ENCODE results near the gene SPRR2A. TPM values are rescaled to one million over a fixed set of nuclear protein-coding genes. Genes with fewer than 3 reads are reported as not detected.
A peak's percentile ranks its signal among the peaks of the same experiment; 100 is the strongest.
"Not testable (repeated sequence)": the region's sequence is repeated elsewhere in the genome, so short reads cannot be mapped to it uniquely, and the experiment has no call there.

Gene SPRR2A
- total and polyA plus RNA-seq, 2 donors from 2014 or later = 0.60 TPM; not detected in 1

DNA sequence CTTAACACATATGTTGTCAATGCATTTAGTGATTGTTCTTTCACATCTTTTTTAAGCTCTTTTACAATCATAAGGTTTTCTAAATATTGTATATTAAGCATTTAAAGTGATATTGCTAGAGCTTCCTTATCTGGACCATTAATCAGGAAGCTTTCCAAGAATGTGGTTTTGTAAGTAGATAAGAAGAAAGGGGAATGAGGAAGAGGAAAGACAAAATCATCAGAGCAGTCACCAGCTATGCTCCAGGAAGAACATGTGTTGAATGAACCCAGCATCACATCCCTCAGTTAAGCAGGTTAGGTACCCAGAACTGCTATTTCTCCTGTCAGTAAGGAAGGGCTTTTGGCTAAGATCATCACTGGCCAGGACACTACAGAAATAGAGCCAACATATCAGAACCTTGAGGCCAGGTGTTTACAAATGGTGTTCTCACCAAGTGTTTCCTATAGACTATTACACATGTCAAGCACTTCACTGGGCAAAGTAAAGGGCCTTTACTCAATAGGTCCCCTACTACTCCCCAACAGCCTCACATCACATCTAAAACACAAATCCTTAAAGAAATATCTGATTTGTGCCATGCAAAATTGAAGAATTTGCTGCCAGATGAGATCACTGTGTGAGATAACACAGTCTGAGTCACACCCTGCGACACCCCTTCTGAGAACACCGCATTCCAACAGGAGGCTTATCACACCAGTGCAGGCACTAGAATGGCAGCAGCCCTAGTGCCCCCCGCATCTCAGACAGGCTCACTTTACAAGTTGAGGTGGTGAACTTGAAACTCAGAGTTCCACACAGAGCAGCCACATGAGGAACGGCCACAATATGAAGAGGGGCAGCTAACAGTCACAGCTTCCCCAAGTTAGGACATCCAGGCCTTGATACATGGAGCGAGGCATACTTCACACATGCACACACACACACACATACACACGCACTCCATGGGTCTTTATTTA lies 1.8 kb upstream of the SPRR2A start:
- Histone ChIP-seq H3K27ac (ENCODE audit: low read depth in 2 of 2, low read length in 2 of 2) (no peak overlapping the region), H3K4me3 (ENCODE audit: low read length in 3 of 3) (no peak overlapping the region), H3K27me3 (ENCODE audit: control insufficient read depth, insufficient read depth, low read length) (no peaks in the 10 kb centered on the region), H3K36me3 (ENCODE audit: control insufficient read depth in 2 of 3, insufficient read depth in 3 of 3, low read length in 3 of 3) (no peaks in the 10 kb centered on the region), H3K9ac (ENCODE audit: low read length in 3 of 3) (no peak overlapping the region), H3K9me3 (ENCODE audit: control insufficient read depth in 2 of 3, insufficient read depth in 1 of 3, low read length in 3 of 3) (no peaks in the 10 kb centered on the region), H3K4me1 (ENCODE audit: control insufficient read depth in 2 of 3, insufficient read depth in 2 of 3, low read depth in 1 of 3, low read length in 3 of 3) (no peaks in the 10 kb centered on the region)
- intact Hi-C loops (cut with DNase I) = no loop called here
- DNase-seq (no peak), FAIRE-seq (no peak)
- TF ChIP-seq CTCF (IDR thresholded peaks at IDR 0.05; ENCODE audit: borderline replicate concordance, extremely low read depth, insufficient read depth) = no peak

GRCh38 chr1:153058154-153058553 lies 842 bp upstream of the SPRR2A start:
- Histone ChIP-seq H3K27me3 (ENCODE audit: control insufficient read depth, insufficient read depth, low read length) (no peaks in the 10 kb centered on the region), H3K4me1 (ENCODE audit: control insufficient read depth in 2 of 3, insufficient read depth in 2 of 3, low read depth in 1 of 3, low read length in 3 of 3) (no peaks in the 10 kb centered on the region), H3K36me3 (ENCODE audit: control insufficient read depth in 2 of 3, insufficient read depth in 3 of 3, low read length in 3 of 3) (no peaks in the 10 kb centered on the region), H3K27ac (ENCODE audit: low read depth in 2 of 2, low read length in 2 of 2) (no peak overlapping the region), H3K4me3 (ENCODE audit: low read length in 3 of 3) (no peak overlapping the region), H3K9me3 (ENCODE audit: control insufficient read depth in 2 of 3, insufficient read depth in 1 of 3, low read length in 3 of 3) (no peaks in the 10 kb centered on the region), H3K9ac (ENCODE audit: low read length in 3 of 3) (no peak overlapping the region)
- FAIRE-seq (no peak), DNase-seq (no peak)
- intact Hi-C loops (cut with DNase I) = no loop called here
- TF ChIP-seq CTCF (IDR thresholded peaks at IDR 0.05; ENCODE audit: borderline replicate concordance, extremely low read depth, insufficient read depth) = no peak

DNA sequence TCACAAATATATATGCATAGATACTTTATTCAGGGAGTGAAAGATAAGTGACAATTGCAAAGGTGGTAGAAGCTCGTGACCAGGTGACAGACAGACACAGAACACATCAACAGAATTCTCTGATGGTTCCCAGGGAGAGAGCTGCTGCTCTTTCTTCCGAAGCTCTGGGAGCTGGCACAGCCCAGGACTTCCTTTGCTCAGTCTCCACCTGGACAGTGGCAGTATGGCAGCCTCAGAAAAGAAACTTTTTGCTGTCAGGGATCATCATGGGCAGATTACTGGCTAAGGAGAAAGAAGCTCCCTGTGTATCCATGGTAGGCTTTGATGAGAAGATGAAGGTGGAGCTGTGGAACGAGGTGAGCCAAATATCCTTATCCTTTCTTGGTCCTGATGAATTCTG lies 1.2 kb downstream of the SPRR2A start:
- H3K27me3 ChIP-seq (ENCODE audit: control insufficient read depth, insufficient read depth, low read length); H3K9ac ChIP-seq (ENCODE audit: low read length in 3 of 3); intact Hi-C loops (cut with DNase I); FAIRE-seq; H3K36me3 ChIP-seq (ENCODE audit: control insufficient read depth in 2 of 3, insufficient read depth in 3 of 3, low read length in 3 of 3); DNase-seq; H3K4me3 ChIP-seq (ENCODE audit: low read length in 3 of 3); H3K9me3 ChIP-seq (ENCODE audit: control insufficient read depth in 2 of 3, insufficient read depth in 1 of 3, low read length in 3 of 3); H3K27ac ChIP-seq (ENCODE audit: low read depth in 2 of 2, low read length in 2 of 2); H3K4me1 ChIP-seq (ENCODE audit: control insufficient read depth in 2 of 3, insufficient read depth in 2 of 3, low read depth in 1 of 3, low read length in 3 of 3): not testable (repeated sequence)

GRCh38 chr1:153049211-153049610 lies 8.1 kb downstream of the SPRR2A start:
- H3K9me3 ChIP-seq (ENCODE audit: control insufficient read depth in 2 of 3, insufficient read depth in 1 of 3, low read length in 3 of 3) = no peaks in the 10 kb centered on the region
- no peaks in the 10 kb centered on the region for H3K27me3 ChIP-seq (ENCODE audit: control insufficient read depth, insufficient read depth, low read length)
- no peak overlapping the region for H3K4me3 ChIP-seq (ENCODE audit: low read length in 3 of 3)
- intact Hi-C loops (cut with DNase I) = no loop called here
- H3K36me3 ChIP-seq (ENCODE audit: control insufficient read depth in 2 of 3, insufficient read depth in 3 of 3, low read length in 3 of 3) = no peaks in the 10 kb centered on the region
- no peak overlapping the region for H3K27ac ChIP-seq (ENCODE audit: low read depth in 2 of 2, low read length in 2 of 2)
- TF ChIP-seq CTCF (IDR thresholded peaks at IDR 0.05; ENCODE audit: borderline replicate concordance, extremely low read depth, insufficient read depth) = no peak
- no peak overlapping the region for H3K9ac ChIP-seq (ENCODE audit: low read length in 3 of 3)
- FAIRE-seq (no peak), DNase-seq (peak in 1 of 5 donors; percentile 58)
- H3K4me1 ChIP-seq (ENCODE audit: control insufficient read depth in 2 of 3, insufficient read depth in 2 of 3, low read depth in 1 of 3, low read length in 3 of 3) = no peaks in the 10 kb centered on the region

All from kidney (tissue), 14 donors.